ENCODE data around the gene RPTOR.

The RPTOR gene

DNA sequence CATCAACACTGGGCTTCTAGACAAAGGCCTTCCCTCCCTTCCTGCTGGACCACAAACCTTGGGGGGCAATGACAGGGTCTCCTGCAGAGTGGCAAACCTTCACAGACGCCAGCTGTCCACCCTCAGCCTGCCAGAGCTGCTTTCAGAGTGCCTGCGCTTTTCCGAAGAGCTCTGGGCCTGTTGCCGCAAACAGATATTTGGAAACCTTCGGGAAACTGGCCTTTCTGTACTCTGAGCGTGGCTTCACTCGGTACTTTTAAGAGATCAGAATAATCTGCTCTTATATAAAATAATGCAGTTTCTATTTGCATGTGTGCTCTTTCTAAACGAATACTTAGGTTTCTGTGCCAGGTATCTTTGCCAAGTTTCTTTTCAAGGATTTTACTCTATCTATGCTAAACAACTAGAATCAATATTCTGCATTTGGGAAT, 294.9 kb downstream of the RPTOR start:
- no peak for DNase-seq (ENCODE audit: low spot score)
- WGBS, 2 donors (ENCODE audit: extremely low coverage in 2 of 2, insufficient read length in 2 of 2, insufficient replicate concordance in 1 of 2): no CpG with 5 or more reads among the region's 8 CpGs
- Histone ChIP-seq H2AFZ (ENCODE audit: low read length) (no peak overlapping the region), H2BK15ac (ENCODE audit: low read length) (no peak overlapping the region), H3K4ac (ENCODE audit: low read length) (no peak overlapping the region), H3K4me1 (ENCODE audit: control insufficient read depth in 2 of 2, insufficient read depth in 1 of 2, low read depth in 1 of 2, low read length in 2 of 2) (peaks cover 0 to 6% of the 10 kb centered on the region in 2 donors), H2BK12ac (ENCODE audit: low read length) (no peak overlapping the region), H3K36me3 (replicated peaks in 1 of 2; ENCODE audit: control insufficient read depth in 2 of 2, insufficient read depth in 2 of 2, low read length in 2 of 2) (no peaks in the 10 kb centered on the region), H3K27ac (replicated peaks; ENCODE audit: low read length) (no peak overlapping the region), H3K79me1 (ENCODE audit: low read depth, low read length) (peaks cover 1% of the 10 kb centered on the region), H4K91ac (ENCODE audit: low read depth, low read length, poor library complexity) (no peak overlapping the region), H3K14ac (ENCODE audit: low read length) (no peak overlapping the region), H2AK5ac (ENCODE audit: low read depth, low read length) (no peak overlapping the region), H4K8ac (ENCODE audit: low read depth, low read length) (no peak overlapping the region), H3K9ac (ENCODE audit: low read depth, low read length, poor library complexity) (no peak overlapping the region), H3K4me2 (ENCODE audit: insufficient read depth, low read length, poor library complexity, severe bottlenecking) (no peak overlapping the region), H3K27me3 (ENCODE audit: control insufficient read depth in 3 of 3, insufficient read depth in 3 of 3, low read depth in 1 of 3, low read length in 3 of 3) (no peaks in the 10 kb centered on the region), H2BK5ac (ENCODE audit: low read length) (no peak overlapping the region), H3K23ac (ENCODE audit: low read depth, low read length, poor library complexity) (no peak overlapping the region), H3K18ac (ENCODE audit: low read length) (no peak overlapping the region), H3K9me3 (replicated peaks in 1 of 2; ENCODE audit: control insufficient read depth in 2 of 2, insufficient read depth in 1 of 2, low read depth in 1 of 2, low read length in 2 of 2) (no peaks in the 10 kb centered on the region), H2BK120ac (ENCODE audit: low read depth, low read length) (no peak overlapping the region), H3K4me3 (ENCODE audit: low read length in 2 of 2) (no peak overlapping the region)

DNA sequence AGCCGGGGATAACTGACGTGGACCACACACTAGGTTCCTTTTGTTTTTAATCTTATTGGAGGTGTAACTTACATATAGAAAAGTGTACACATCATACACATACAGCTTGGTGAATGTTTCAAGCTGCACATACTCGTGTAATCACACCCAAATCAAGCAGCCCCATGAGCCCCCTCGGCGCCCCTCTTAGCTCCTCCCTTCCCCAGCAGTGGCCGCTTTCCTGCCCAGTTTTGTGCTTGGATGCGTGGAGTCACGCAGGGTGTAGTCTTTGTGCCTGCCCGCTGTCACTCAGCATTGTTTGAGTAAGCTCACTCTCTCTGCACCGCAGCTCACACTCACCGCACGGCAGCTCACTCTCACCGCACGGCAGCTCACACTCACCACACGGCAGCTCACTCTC, 295.3 kb downstream of the RPTOR start:
- H3K9ac ChIP-seq (ENCODE audit: low read depth, low read length, poor library complexity): no peak overlapping the region
- peaks cover 1% of the 10 kb centered on the region for H3K79me1 ChIP-seq (ENCODE audit: low read depth, low read length)
- H3K27me3 ChIP-seq (ENCODE audit: control insufficient read depth in 3 of 3, insufficient read depth in 3 of 3, low read depth in 1 of 3, low read length in 3 of 3): no peaks in the 10 kb centered on the region
- no peak overlapping the region for H3K27ac ChIP-seq (replicated peaks; ENCODE audit: low read length)
- no peak for DNase-seq (ENCODE audit: low spot score)
- no peak overlapping the region for H2AFZ ChIP-seq (ENCODE audit: low read length)
- H2BK120ac ChIP-seq (ENCODE audit: low read depth, low read length): no peak overlapping the region
- no peak overlapping the region for H3K18ac ChIP-seq (ENCODE audit: low read length)
- H2BK12ac ChIP-seq (ENCODE audit: low read length): no peak overlapping the region
- H3K14ac ChIP-seq (ENCODE audit: low read length): no peak overlapping the region
- H4K8ac ChIP-seq (ENCODE audit: low read depth, low read length): no peak overlapping the region
- no peaks in the 10 kb centered on the region for H3K36me3 ChIP-seq (replicated peaks in 1 of 2; ENCODE audit: control insufficient read depth in 2 of 2, insufficient read depth in 2 of 2, low read length in 2 of 2)
- H3K4me3 ChIP-seq (ENCODE audit: low read length in 2 of 2): no peak overlapping the region
- H2BK15ac ChIP-seq (ENCODE audit: low read length): no peak overlapping the region
- H4K91ac ChIP-seq (ENCODE audit: low read depth, low read length, poor library complexity): no peak overlapping the region
- H3K4me1 ChIP-seq (ENCODE audit: control insufficient read depth in 2 of 2, insufficient read depth in 1 of 2, low read depth in 1 of 2, low read length in 2 of 2): peaks cover 1 to 8% of the 10 kb centered on the region in 2 donors
- WGBS, 2 donors (ENCODE audit: extremely low coverage in 2 of 2, insufficient read length in 2 of 2, insufficient replicate concordance in 1 of 2): no CpG with 5 or more reads among the region's 15 CpGs
- no peak overlapping the region for H3K4ac ChIP-seq (ENCODE audit: low read length)
- no peak overlapping the region for H2AK5ac ChIP-seq (ENCODE audit: low read depth, low read length)
- no peaks in the 10 kb centered on the region for H3K9me3 ChIP-seq (replicated peaks in 1 of 2; ENCODE audit: control insufficient read depth in 2 of 2, insufficient read depth in 1 of 2, low read depth in 1 of 2, low read length in 2 of 2)
- H2BK5ac ChIP-seq (ENCODE audit: low read length): no peak overlapping the region
- no peak overlapping the region for H3K4me2 ChIP-seq (ENCODE audit: insufficient read depth, low read length, poor library complexity, severe bottlenecking)
- H3K23ac ChIP-seq (ENCODE audit: low read depth, low read length, poor library complexity): no peak overlapping the region

DNA sequence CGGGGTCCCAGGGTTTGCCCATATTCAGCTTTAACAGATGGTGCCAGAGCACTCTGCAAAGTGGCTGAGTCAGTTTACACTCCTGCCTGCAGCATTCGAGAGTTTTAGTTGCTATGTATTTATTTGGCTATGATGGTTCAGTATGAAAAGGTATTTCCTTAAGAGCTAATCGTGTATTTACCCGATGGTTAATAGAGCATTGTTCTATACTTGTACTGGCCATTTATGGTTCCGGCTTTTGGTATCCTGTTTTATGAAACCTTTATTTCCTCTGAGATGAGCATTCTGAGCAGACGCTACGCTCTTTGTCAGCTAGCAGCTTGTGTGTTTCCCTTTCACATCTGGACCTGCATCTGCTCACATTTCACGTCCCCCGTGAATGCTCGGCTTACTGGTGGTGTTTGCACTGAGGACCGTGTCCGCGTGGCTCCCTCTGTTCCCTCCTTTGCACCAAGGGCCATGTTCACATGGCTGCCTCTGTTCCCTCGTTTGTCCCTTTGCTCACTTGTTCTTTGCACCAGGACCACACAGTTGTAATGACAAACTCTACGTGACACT, 297.9 kb downstream of the RPTOR start:
- Histone ChIP-seq H2BK120ac (ENCODE audit: low read depth, low read length) (no peak overlapping the region), H3K9ac (ENCODE audit: low read depth, low read length, poor library complexity) (no peak overlapping the region), H3K79me1 (ENCODE audit: low read depth, low read length) (no peaks in the 10 kb centered on the region), H2AFZ (ENCODE audit: low read length) (no peak overlapping the region), H3K27ac (replicated peaks; ENCODE audit: low read length) (no peak overlapping the region), H2BK12ac (ENCODE audit: low read length) (no peak overlapping the region), H3K4ac (ENCODE audit: low read length) (no peak overlapping the region), H2BK15ac (ENCODE audit: low read length) (no peak overlapping the region), H3K9me3 (replicated peaks in 1 of 2; ENCODE audit: control insufficient read depth in 2 of 2, insufficient read depth in 1 of 2, low read depth in 1 of 2, low read length in 2 of 2) (no peaks in the 10 kb centered on the region), H2AK5ac (ENCODE audit: low read depth, low read length) (no peak overlapping the region), H3K14ac (ENCODE audit: low read length) (no peak overlapping the region), H3K36me3 (replicated peaks in 1 of 2; ENCODE audit: control insufficient read depth in 2 of 2, insufficient read depth in 2 of 2, low read length in 2 of 2) (peaks cover 2 to 12% of the 10 kb centered on the region in 2 donors), H3K4me3 (ENCODE audit: low read length in 2 of 2) (no peak overlapping the region), H3K27me3 (ENCODE audit: control insufficient read depth in 3 of 3, insufficient read depth in 3 of 3, low read depth in 1 of 3, low read length in 3 of 3) (no peaks in the 10 kb centered on the region), H3K23ac (ENCODE audit: low read depth, low read length, poor library complexity) (no peak overlapping the region), H2BK5ac (ENCODE audit: low read length) (no peak overlapping the region), H4K8ac (ENCODE audit: low read depth, low read length) (no peak overlapping the region), H4K91ac (ENCODE audit: low read depth, low read length, poor library complexity) (no peak overlapping the region), H3K4me2 (ENCODE audit: insufficient read depth, low read length, poor library complexity, severe bottlenecking) (no peak overlapping the region), H3K4me1 (ENCODE audit: control insufficient read depth in 2 of 2, insufficient read depth in 1 of 2, low read depth in 1 of 2, low read length in 2 of 2) (peaks cover 8 to 13% of the 10 kb centered on the region in 2 donors), H3K18ac (ENCODE audit: low read length) (no peak overlapping the region)
- DNase-seq (ENCODE audit: low spot score): no peak
- WGBS, 2 donors (ENCODE audit: extremely low coverage in 2 of 2, insufficient read length in 2 of 2, insufficient replicate concordance in 1 of 2): no CpG with 5 or more reads among the region's 15 CpGs

DNA sequence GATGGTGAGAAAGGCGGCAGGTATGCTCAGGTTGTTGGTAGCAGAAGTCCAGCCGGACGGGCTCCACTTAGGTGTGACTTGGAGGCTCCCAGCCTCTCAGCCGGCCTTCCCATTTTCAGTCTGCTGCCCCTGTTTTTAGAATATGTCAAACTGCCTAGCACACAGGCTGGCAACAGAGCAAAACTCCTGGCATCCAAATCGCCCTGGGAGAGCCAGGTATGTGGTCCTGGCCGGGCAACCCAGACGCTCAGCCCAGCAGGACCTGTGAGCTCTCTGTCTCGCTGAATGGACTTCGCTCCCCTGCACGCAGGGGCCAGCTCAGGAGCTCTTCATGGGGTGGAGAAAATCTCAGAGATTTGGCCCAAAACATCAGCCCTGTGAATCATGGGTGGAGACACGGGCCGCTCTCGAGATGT, 299.1 kb downstream of the RPTOR start:
- Histone ChIP-seq H3K27ac (replicated peaks; ENCODE audit: low read length) (no peak overlapping the region), H3K36me3 (replicated peaks in 1 of 2; ENCODE audit: control insufficient read depth in 2 of 2, insufficient read depth in 2 of 2, low read length in 2 of 2) (peaks cover 2 to 13% of the 10 kb centered on the region in 2 donors), H3K14ac (ENCODE audit: low read length) (no peak overlapping the region), H3K79me1 (ENCODE audit: low read depth, low read length) (no peaks in the 10 kb centered on the region), H2BK120ac (ENCODE audit: low read depth, low read length) (no peak overlapping the region), H4K91ac (ENCODE audit: low read depth, low read length, poor library complexity) (no peak overlapping the region), H2BK15ac (ENCODE audit: low read length) (no peak overlapping the region), H2AFZ (ENCODE audit: low read length) (no peak overlapping the region), H3K9me3 (replicated peaks in 1 of 2; ENCODE audit: control insufficient read depth in 2 of 2, insufficient read depth in 1 of 2, low read depth in 1 of 2, low read length in 2 of 2) (no peaks in the 10 kb centered on the region), H3K4ac (ENCODE audit: low read length) (no peak overlapping the region), H2AK5ac (ENCODE audit: low read depth, low read length) (no peak overlapping the region), H3K4me2 (ENCODE audit: insufficient read depth, low read length, poor library complexity, severe bottlenecking) (no peak overlapping the region), H4K8ac (ENCODE audit: low read depth, low read length) (no peak overlapping the region), H3K9ac (ENCODE audit: low read depth, low read length, poor library complexity) (no peak overlapping the region), H2BK12ac (ENCODE audit: low read length) (no peak overlapping the region), H3K27me3 (ENCODE audit: control insufficient read depth in 3 of 3, insufficient read depth in 3 of 3, low read depth in 1 of 3, low read length in 3 of 3) (no peaks in the 10 kb centered on the region), H3K18ac (ENCODE audit: low read length) (no peak overlapping the region), H3K23ac (ENCODE audit: low read depth, low read length, poor library complexity) (no peak overlapping the region), H3K4me3 (ENCODE audit: low read length in 2 of 2) (no peak overlapping the region), H2BK5ac (ENCODE audit: low read length) (no peak overlapping the region), H3K4me1 (ENCODE audit: control insufficient read depth in 2 of 2, insufficient read depth in 1 of 2, low read depth in 1 of 2, low read length in 2 of 2) (peaks cover 8 to 11% of the 10 kb centered on the region in 2 donors)
- WGBS, 2 donors (ENCODE audit: extremely low coverage in 2 of 2, insufficient read length in 2 of 2, insufficient replicate concordance in 1 of 2): no CpG with 5 or more reads among the region's 13 CpGs
- no peak for DNase-seq (ENCODE audit: low spot score)

Measured in neuronal stem cell (in vitro differentiated cells).